ENCODE measurements around the gene PHF19.

Gene PHF19

GRCh38 chr9:120860083-120860482 is 16.9 kb downstream of the PHF19 start:
- Histone ChIP-seq H3K4me3 (ENCODE audit: low read length in 2 of 2) (no peak overlapping the region), H2BK15ac (ENCODE audit: low read length) (no peak overlapping the region), H3K9ac (ENCODE audit: low read depth, low read length, poor library complexity) (no peak overlapping the region), H3K4me1 (ENCODE audit: control insufficient read depth in 2 of 2, insufficient read depth in 1 of 2, low read depth in 1 of 2, low read length in 2 of 2) (peaks cover 0 to 4% of the 10 kb centered on the region in 2 donors), H3K18ac (ENCODE audit: low read length) (no peak overlapping the region), H2AFZ (ENCODE audit: low read length) (no peak overlapping the region), H3K9me3 (replicated peaks in 1 of 2; ENCODE audit: control insufficient read depth in 2 of 2, insufficient read depth in 1 of 2, low read depth in 1 of 2, low read length in 2 of 2) (no peaks in the 10 kb centered on the region), H4K8ac (ENCODE audit: low read depth, low read length) (no peak overlapping the region), H3K4ac (ENCODE audit: low read length) (no peak overlapping the region), H3K27ac (replicated peaks; ENCODE audit: low read length) (no peak overlapping the region), H3K36me3 (replicated peaks in 1 of 2; ENCODE audit: control insufficient read depth in 2 of 2, insufficient read depth in 2 of 2, low read length in 2 of 2) (peaks cover 29 to 85% of the 10 kb centered on the region in 2 donors), H2AK5ac (ENCODE audit: low read depth, low read length) (no peak overlapping the region), H3K14ac (ENCODE audit: low read length) (no peak overlapping the region), H3K4me2 (ENCODE audit: insufficient read depth, low read length, poor library complexity, severe bottlenecking) (no peak overlapping the region), H2BK5ac (ENCODE audit: low read length) (no peak overlapping the region), H2BK12ac (ENCODE audit: low read length) (no peak overlapping the region), H3K79me1 (ENCODE audit: low read depth, low read length) (no peaks in the 10 kb centered on the region), H4K91ac (ENCODE audit: low read depth, low read length, poor library complexity) (no peak overlapping the region), H3K23ac (ENCODE audit: low read depth, low read length, poor library complexity) (no peak overlapping the region), H3K27me3 (ENCODE audit: control insufficient read depth in 3 of 3, insufficient read depth in 3 of 3, low read depth in 1 of 3, low read length in 3 of 3) (no peaks in the 10 kb centered on the region), H2BK120ac (ENCODE audit: low read depth, low read length) (no peak overlapping the region)
- no CpG with 5 or more reads among the region's 11 CpGs for WGBS, 2 donors (ENCODE audit: extremely low coverage in 2 of 2, insufficient read length in 2 of 2, insufficient replicate concordance in 1 of 2)
- DNase-seq (ENCODE audit: low spot score), result no peak

- H3K9ac ChIP-seq (ENCODE audit: low read depth, low read length, poor library complexity), result no peak overlapping the region
- no CpG with 5 or more reads among the region's 6 CpGs for WGBS, 2 donors (ENCODE audit: extremely low coverage in 2 of 2, insufficient read length in 2 of 2, insufficient replicate concordance in 1 of 2)
- H4K8ac ChIP-seq (ENCODE audit: low read depth, low read length), result no peak overlapping the region
- no peak overlapping the region for H3K4me2 ChIP-seq (ENCODE audit: insufficient read depth, low read length, poor library complexity, severe bottlenecking)
- no peak overlapping the region for H3K14ac ChIP-seq (ENCODE audit: low read length)
- no peak overlapping the region for H3K27ac ChIP-seq (replicated peaks; ENCODE audit: low read length)
- no peak overlapping the region for H2AK5ac ChIP-seq (ENCODE audit: low read depth, low read length)
- H3K4me3 ChIP-seq (ENCODE audit: low read length in 2 of 2), result no peak overlapping the region
- H2BK5ac ChIP-seq (ENCODE audit: low read length), result no peak overlapping the region
- H3K36me3 ChIP-seq (replicated peaks in 1 of 2; ENCODE audit: control insufficient read depth in 2 of 2, insufficient read depth in 2 of 2, low read length in 2 of 2), result peaks cover 29 to 81% of the 10 kb centered on the region in 2 donors
- H2BK15ac ChIP-seq (ENCODE audit: low read length), result no peak overlapping the region
- no peak for DNase-seq (ENCODE audit: low spot score)
- H3K4ac ChIP-seq (ENCODE audit: low read length), result no peak overlapping the region
- no peaks in the 10 kb centered on the region for H3K9me3 ChIP-seq (replicated peaks in 1 of 2; ENCODE audit: control insufficient read depth in 2 of 2, insufficient read depth in 1 of 2, low read depth in 1 of 2, low read length in 2 of 2)
- peaks cover 0 to 4% of the 10 kb centered on the region in 2 donors for H3K4me1 ChIP-seq (ENCODE audit: control insufficient read depth in 2 of 2, insufficient read depth in 1 of 2, low read depth in 1 of 2, low read length in 2 of 2)
- no peaks in the 10 kb centered on the region for H3K79me1 ChIP-seq (ENCODE audit: low read depth, low read length)
- H2AFZ ChIP-seq (ENCODE audit: low read length), result no peak overlapping the region
- no peak overlapping the region for H2BK120ac ChIP-seq (ENCODE audit: low read depth, low read length)
- H2BK12ac ChIP-seq (ENCODE audit: low read length), result no peak overlapping the region
- no peak overlapping the region for H3K18ac ChIP-seq (ENCODE audit: low read length)
- H4K91ac ChIP-seq (ENCODE audit: low read depth, low read length, poor library complexity), result no peak overlapping the region
- no peak overlapping the region for H3K23ac ChIP-seq (ENCODE audit: low read depth, low read length, poor library complexity)
- no peaks in the 10 kb centered on the region for H3K27me3 ChIP-seq (ENCODE audit: control insufficient read depth in 3 of 3, insufficient read depth in 3 of 3, low read depth in 1 of 3, low read length in 3 of 3)
Measured at GRCh38 chr9:120859361-120859760, 17.6 kb downstream of the PHF19 start.

GRCh38 chr9:120857902-120858301 is 19.1 kb downstream of the PHF19 start:
- WGBS, 2 donors (ENCODE audit: extremely low coverage in 2 of 2, insufficient read length in 2 of 2, insufficient replicate concordance in 1 of 2), result no CpG with 5 or more reads among the region's 11 CpGs
- H3K4me1 ChIP-seq (ENCODE audit: control insufficient read depth in 2 of 2, insufficient read depth in 1 of 2, low read depth in 1 of 2, low read length in 2 of 2), result peaks cover 3 to 6% of the 10 kb centered on the region in 2 donors
- no peak overlapping the region for H3K4me2 ChIP-seq (ENCODE audit: insufficient read depth, low read length, poor library complexity, severe bottlenecking)
- no peaks in the 10 kb centered on the region for H3K27me3 ChIP-seq (ENCODE audit: control insufficient read depth in 3 of 3, insufficient read depth in 3 of 3, low read depth in 1 of 3, low read length in 3 of 3)
- no peak overlapping the region for H4K8ac ChIP-seq (ENCODE audit: low read depth, low read length)
- H3K9me3 ChIP-seq (replicated peaks in 1 of 2; ENCODE audit: control insufficient read depth in 2 of 2, insufficient read depth in 1 of 2, low read depth in 1 of 2, low read length in 2 of 2), result no peaks in the 10 kb centered on the region
- no peak overlapping the region for H3K18ac ChIP-seq (ENCODE audit: low read length)
- no peak overlapping the region for H3K27ac ChIP-seq (replicated peaks; ENCODE audit: low read length)
- H3K4me3 ChIP-seq (ENCODE audit: low read length in 2 of 2), result peak overlapping the region in 1 of 2 donors; percentile 18
- no peak for DNase-seq (ENCODE audit: low spot score)
- H3K36me3 ChIP-seq (replicated peaks in 1 of 2; ENCODE audit: control insufficient read depth in 2 of 2, insufficient read depth in 2 of 2, low read length in 2 of 2), result peaks cover 22 to 67% of the 10 kb centered on the region in 2 donors
- no peak overlapping the region for H2BK15ac ChIP-seq (ENCODE audit: low read length)
- H2BK120ac ChIP-seq (ENCODE audit: low read depth, low read length), result no peak overlapping the region
- H3K14ac ChIP-seq (ENCODE audit: low read length), result no peak overlapping the region
- no peaks in the 10 kb centered on the region for H3K79me1 ChIP-seq (ENCODE audit: low read depth, low read length)
- H3K23ac ChIP-seq (ENCODE audit: low read depth, low read length, poor library complexity), result no peak overlapping the region
- no peak overlapping the region for H4K91ac ChIP-seq (ENCODE audit: low read depth, low read length, poor library complexity)
- no peak overlapping the region for H2AFZ ChIP-seq (ENCODE audit: low read length)
- H3K4ac ChIP-seq (ENCODE audit: low read length), result no peak overlapping the region
- H2BK5ac ChIP-seq (ENCODE audit: low read length), result no peak overlapping the region
- no peak overlapping the region for H3K9ac ChIP-seq (ENCODE audit: low read depth, low read length, poor library complexity)
- no peak overlapping the region for H2AK5ac ChIP-seq (ENCODE audit: low read depth, low read length)
- no peak overlapping the region for H2BK12ac ChIP-seq (ENCODE audit: low read length)

- Histone ChIP-seq H3K4me2 (ENCODE audit: insufficient read depth, low read length, poor library complexity, severe bottlenecking) (no peak overlapping the region), H2BK15ac (ENCODE audit: low read length) (no peak overlapping the region)
- WGBS, 2 donors (ENCODE audit: extremely low coverage in 2 of 2, insufficient read length in 2 of 2, insufficient replicate concordance in 1 of 2), result no CpG with 5 or more reads among the region's 7 CpGs
Measured at GRCh38 chr9:120857481-120857880, 19.5 kb downstream of the PHF19 start.

More at GRCh38 chr9:120857481-120857880, 19.5 kb downstream of the PHF19 start:
- H2BK12ac ChIP-seq (ENCODE audit: low read length), result no peak overlapping the region
- H3K23ac ChIP-seq (ENCODE audit: low read depth, low read length, poor library complexity), result peak overlapping the region; percentile 35
- H3K4me3 ChIP-seq (ENCODE audit: low read length in 2 of 2), result peak overlapping the region in 1 of 2 donors; percentile 37
- no peak overlapping the region for H3K27ac ChIP-seq (replicated peaks; ENCODE audit: low read length)
- H4K8ac ChIP-seq (ENCODE audit: low read depth, low read length), result no peak overlapping the region
- H3K9me3 ChIP-seq (replicated peaks in 1 of 2; ENCODE audit: control insufficient read depth in 2 of 2, insufficient read depth in 1 of 2, low read depth in 1 of 2, low read length in 2 of 2), result no peaks in the 10 kb centered on the region
- no peak overlapping the region for H2AK5ac ChIP-seq (ENCODE audit: low read depth, low read length)
- no peak overlapping the region for H2BK120ac ChIP-seq (ENCODE audit: low read depth, low read length)
- no peak for DNase-seq (ENCODE audit: low spot score)
- H2BK5ac ChIP-seq (ENCODE audit: low read length), result no peak overlapping the region
- H3K79me1 ChIP-seq (ENCODE audit: low read depth, low read length), result no peaks in the 10 kb centered on the region
- H3K14ac ChIP-seq (ENCODE audit: low read length), result no peak overlapping the region
- no peak overlapping the region for H3K9ac ChIP-seq (ENCODE audit: low read depth, low read length, poor library complexity)
- H4K91ac ChIP-seq (ENCODE audit: low read depth, low read length, poor library complexity), result no peak overlapping the region
- peaks cover 7 to 9% of the 10 kb centered on the region in 2 donors for H3K4me1 ChIP-seq (ENCODE audit: control insufficient read depth in 2 of 2, insufficient read depth in 1 of 2, low read depth in 1 of 2, low read length in 2 of 2)
- H3K27me3 ChIP-seq (ENCODE audit: control insufficient read depth in 3 of 3, insufficient read depth in 3 of 3, low read depth in 1 of 3, low read length in 3 of 3), result no peaks in the 10 kb centered on the region
- H3K36me3 ChIP-seq (replicated peaks in 1 of 2; ENCODE audit: control insufficient read depth in 2 of 2, insufficient read depth in 2 of 2, low read length in 2 of 2), result peaks cover 22 to 62% of the 10 kb centered on the region in 2 donors
- H2AFZ ChIP-seq (ENCODE audit: low read length), result no peak overlapping the region
- H3K4ac ChIP-seq (ENCODE audit: low read length), result no peak overlapping the region
- H3K18ac ChIP-seq (ENCODE audit: low read length), result no peak overlapping the region

Measured in neuronal stem cell (in vitro differentiated cells).